ENCODE measurements around the gene ITCH.

GRCh38 chr20:34367155-34367554 is 4.1 kb downstream of the ITCH start:
- TF ChIP-seq, protein P1, sequence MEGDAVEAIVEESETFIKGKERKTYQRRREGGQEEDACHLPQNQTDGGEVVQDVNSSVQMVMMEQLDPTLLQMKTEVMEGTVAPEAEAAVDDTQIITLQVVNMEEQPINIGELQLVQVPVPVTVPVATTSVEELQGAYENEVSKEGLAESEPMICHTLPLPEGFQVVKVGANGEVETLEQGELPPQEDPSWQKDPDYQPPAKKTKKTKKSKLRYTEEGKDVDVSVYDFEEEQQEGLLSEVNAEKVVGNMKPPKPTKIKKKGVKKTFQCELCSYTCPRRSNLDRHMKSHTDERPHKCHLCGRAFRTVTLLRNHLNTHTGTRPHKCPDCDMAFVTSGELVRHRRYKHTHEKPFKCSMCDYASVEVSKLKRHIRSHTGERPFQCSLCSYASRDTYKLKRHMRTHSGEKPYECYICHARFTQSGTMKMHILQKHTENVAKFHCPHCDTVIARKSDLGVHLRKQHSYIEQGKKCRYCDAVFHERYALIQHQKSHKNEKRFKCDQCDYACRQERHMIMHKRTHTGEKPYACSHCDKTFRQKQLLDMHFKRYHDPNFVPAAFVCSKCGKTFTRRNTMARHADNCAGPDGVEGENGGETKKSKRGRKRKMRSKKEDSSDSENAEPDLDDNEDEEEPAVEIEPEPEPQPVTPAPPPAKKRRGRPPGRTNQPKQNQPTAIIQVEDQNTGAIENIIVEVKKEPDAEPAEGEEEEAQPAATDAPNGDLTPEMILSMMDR (IDR thresholded peaks at IDR 0.05; ENCODE audit: insufficient read depth, low read length, poor library complexity, severe bottlenecking) = no peak
- TF ChIP-seq EZH2phosphoT487 (conservative IDR thresholded peaks at IDR 0.05; ENCODE audit: low read length) = no peak
